HG03520 (cell line): ENCODE results near the gene PPT1.
"Not testable (repeated sequence)": the region's sequence is repeated elsewhere in the genome, so short reads cannot be mapped to it uniquely, and the experiment has no call there.

Experiments used
- ATAC-seq: cut with Tn5 transposase; IDR thresholded peaks from one replicate; pipeline ENCODE4 v1.9.1; 2021; ENCODE audit warnings: mild to moderate bottlenecking, moderate library complexity; ENCODE audit not compliant: unreplicated experiment

Gene PPT1

GRCh38 chr1:40057310-40058030 is 39.6 kb downstream of the PPT1 start:
- ATAC-seq, result no peak

GRCh38 chr1:40056519-40057309 is 40.3 kb downstream of the PPT1 start:
- ATAC-seq, result no peak

- no peak for ATAC-seq
Measured at GRCh38 chr1:40053138-40053887, 43.7 kb downstream of the PPT1 start.

GRCh38 chr1:40050863-40051262 is 46.2 kb downstream of the PPT1 start:
- ATAC-seq, result no peak

- no peak for ATAC-seq
Measured at GRCh38 chr1:40049725-40050124, 47.3 kb downstream of the PPT1 start.

- ATAC-seq, result no peak
Measured at GRCh38 chr1:40047769-40048168, 49.3 kb downstream of the PPT1 start.

GRCh38 chr1:40047276-40047675 is 49.8 kb downstream of the PPT1 start:
- ATAC-seq, result no peak

- no peak for ATAC-seq
Measured at GRCh38 chr1:40045766-40046165, 51.3 kb downstream of the PPT1 start.

GRCh38 chr1:40045182-40045581 is 51.9 kb downstream of the PPT1 start:
- ATAC-seq, result no peak

GRCh38 chr1:40044110-40044509 is 52.9 kb downstream of the PPT1 start:
- ATAC-seq, result no peak

- ATAC-seq, result no peak
Measured at GRCh38 chr1:40042341-40042740, 54.7 kb downstream of the PPT1 start.

- no peak for ATAC-seq
Measured at GRCh38 chr1:40041466-40041838, 55.6 kb downstream of the PPT1 start.

- peak; percentile 81 for ATAC-seq
Measured at GRCh38 chr1:40040511-40041465, 56.3 kb downstream of the PPT1 start, which contains the start of gene CAP1. TSS of gene CAP1 (plus strand) at chr1:40040729. CDS start at chr1:40059347, 18,618 bp downstream.

GRCh38 chr1:40039757-40040510 is 57.1 kb downstream of the PPT1 start:
- ATAC-seq, result peak; percentile 41

- no peak for ATAC-seq
Measured at GRCh38 chr1:40039245-40039756, 57.8 kb downstream of the PPT1 start.

GRCh38 chr1:40038697-40039096 is 58.4 kb downstream of the PPT1 start:
- no peak for ATAC-seq

- not testable (repeated sequence) for ATAC-seq
Measured at GRCh38 chr1:40037254-40037653, 59.8 kb downstream of the PPT1 start.

GRCh38 chr1:40036574-40036973 is 60.5 kb downstream of the PPT1 start:
- ATAC-seq, result no peak

GRCh38 chr1:40034869-40035268 is 62.2 kb downstream of the PPT1 start:
- no peak for ATAC-seq
